ENCODE measurements around the gene KCTD2. TPM values are rescaled to one million over a fixed set of nuclear protein-coding genes. Genes with fewer than 3 reads are reported as not detected.

KCTD2 gene
- total and polyA plus RNA-seq, 2 of the 13 experiments (the other 11 are each of a cell fraction or from before 2014, with no cell fraction given): 28.3 to 32.6 TPM

DNA sequence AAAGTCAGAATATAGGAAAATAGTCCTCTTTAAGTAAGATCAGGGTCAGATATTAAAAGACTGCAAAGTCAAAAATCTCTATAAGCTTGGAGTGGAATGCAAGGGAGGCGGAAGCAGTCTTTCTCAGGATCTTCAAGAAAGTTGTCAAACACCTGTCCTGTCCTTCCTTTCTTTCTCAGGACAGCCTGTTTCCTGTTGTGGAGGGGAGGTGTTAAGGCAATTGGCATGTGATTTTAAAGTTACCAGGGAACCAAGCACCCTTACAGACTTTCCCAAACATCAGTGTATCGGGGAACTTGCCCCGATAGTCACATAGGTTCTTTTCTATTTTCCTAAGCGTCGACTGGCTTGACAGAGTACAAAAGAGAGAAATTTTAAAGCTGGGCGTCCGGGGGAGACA is 2.3 kb upstream of the KCTD2 start:
- no peaks in the 10 kb centered on the region for H3K9me3 ChIP-seq (ENCODE audit: low read length)
- H3K27me3 ChIP-seq (ENCODE audit: control insufficient read depth in 1 of 2, insufficient read depth in 2 of 2, low read length in 2 of 2): no peaks in the 10 kb centered on the region; a peak in 1 of 5 replicates
- ATAC-seq (no peak), FAIRE-seq (no peak), DNase-seq (ENCODE audit: low spot score) (no peak)
- no peak overlapping the region for H3K4me3 ChIP-seq (replicated peaks in 1 of 3; ENCODE audit: insufficient read depth in 1 of 3, low read depth in 2 of 3, low read length in 3 of 3)
- POLR2A ChIA-PET: no interaction called here
- no peak overlapping the region for H3K9ac ChIP-seq (ENCODE audit: insufficient read depth, low read depth, low read length)
- CTCF ChIA-PET (ENCODE audit: low intra/inter-chr PET ratio, low total read pairs): no interaction called here
- intact Hi-C loops (cut with micrococcal nuclease; ENCODE audit: unreplicated experiment) (loop anchor here (5.0 kb wide), 1 partner anchor 43 kb away; the partner anchor contains the start of gene SLC16A5), in situ Hi-C loops (cut with HindIII; ENCODE audit: extremely low pct_ligation_motif_present, low pct_unique_long_range_greater_than_20kb) (no loop called here)
- H2AFZ ChIP-seq (ENCODE audit: low read length): no peak overlapping the region
- H3K79me2 ChIP-seq (ENCODE audit: insufficient read depth, low read length): peaks cover 29% of the 10 kb centered on the region
- no peak overlapping the region for H3K27ac ChIP-seq (ENCODE audit: extremely low read length, insufficient read depth, low read length)
- TF ChIP-seq ZNF33B (CRISPR knock-in tag; IDR thresholded peaks at IDR 0.05): no peak
- TF ChIP-seq, protein P1, sequence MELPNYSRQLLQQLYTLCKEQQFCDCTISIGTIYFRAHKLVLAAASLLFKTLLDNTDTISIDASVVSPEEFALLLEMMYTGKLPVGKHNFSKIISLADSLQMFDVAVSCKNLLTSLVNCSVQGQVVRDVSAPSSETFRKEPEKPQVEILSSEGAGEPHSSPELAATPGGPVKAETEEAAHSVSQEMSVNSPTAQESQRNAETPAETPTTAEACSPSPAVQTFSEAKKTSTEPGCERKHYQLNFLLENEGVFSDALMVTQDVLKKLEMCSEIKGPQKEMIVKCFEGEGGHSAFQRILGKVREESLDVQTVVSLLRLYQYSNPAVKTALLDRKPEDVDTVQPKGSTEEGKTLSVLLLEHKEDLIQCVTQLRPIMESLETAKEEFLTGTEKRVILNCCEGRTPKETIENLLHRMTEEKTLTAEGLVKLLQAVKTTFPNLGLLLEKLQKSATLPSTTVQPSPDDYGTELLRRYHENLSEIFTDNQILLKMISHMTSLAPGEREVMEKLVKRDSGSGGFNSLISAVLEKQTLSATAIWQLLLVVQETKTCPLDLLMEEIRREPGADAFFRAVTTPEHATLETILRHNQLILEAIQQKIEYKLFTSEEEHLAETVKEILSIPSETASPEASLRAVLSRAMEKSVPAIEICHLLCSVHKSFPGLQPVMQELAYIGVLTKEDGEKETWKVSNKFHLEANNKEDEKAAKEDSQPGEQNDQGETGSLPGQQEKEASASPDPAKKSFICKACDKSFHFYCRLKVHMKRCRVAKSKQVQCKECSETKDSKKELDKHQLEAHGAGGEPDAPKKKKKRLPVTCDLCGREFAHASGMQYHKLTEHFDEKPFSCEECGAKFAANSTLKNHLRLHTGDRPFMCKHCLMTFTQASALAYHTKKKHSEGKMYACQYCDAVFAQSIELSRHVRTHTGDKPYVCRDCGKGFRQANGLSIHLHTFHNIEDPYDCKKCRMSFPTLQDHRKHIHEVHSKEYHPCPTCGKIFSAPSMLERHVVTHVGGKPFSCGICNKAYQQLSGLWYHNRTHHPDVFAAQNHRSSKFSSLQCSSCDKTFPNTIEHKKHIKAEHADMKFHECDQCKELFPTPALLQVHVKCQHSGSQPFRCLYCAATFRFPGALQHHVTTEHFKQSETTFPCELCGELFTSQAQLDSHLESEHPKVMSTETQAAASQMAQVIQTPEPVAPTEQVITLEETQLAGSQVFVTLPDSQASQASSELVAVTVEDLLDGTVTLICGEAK (IDR thresholded peaks at IDR 0.05): no peak
- TF ChIP-seq, protein P1 (CRISPR knock-in tag; IDR thresholded peaks at IDR 0.05): no peak
- TF ChIP-seq, protein P2, sequence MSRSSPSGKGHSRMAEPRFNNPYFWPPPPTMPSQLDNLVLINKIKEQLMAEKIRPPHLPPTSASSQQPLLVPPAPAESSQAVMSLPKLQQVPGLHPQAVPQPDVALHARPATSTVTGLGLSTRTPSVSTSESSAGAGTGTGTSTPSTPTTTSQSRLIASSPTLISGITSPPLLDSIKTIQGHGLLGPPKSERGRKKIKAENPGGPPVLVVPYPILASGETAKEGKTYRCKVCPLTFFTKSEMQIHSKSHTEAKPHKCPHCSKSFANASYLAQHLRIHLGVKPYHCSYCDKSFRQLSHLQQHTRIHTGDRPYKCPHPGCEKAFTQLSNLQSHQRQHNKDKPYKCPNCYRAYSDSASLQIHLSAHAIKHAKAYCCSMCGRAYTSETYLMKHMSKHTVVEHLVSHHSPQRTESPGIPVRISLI (CRISPR knock-in tag; IDR thresholded peaks at IDR 0.05; ENCODE audit: borderline replicate concordance): no peak
- TF ChIP-seq FOSL1 (CRISPR knock-in tag; IDR thresholded peaks at IDR 0.05; ENCODE audit: borderline replicate concordance): no peak
- TF ChIP-seq, protein P3, sequence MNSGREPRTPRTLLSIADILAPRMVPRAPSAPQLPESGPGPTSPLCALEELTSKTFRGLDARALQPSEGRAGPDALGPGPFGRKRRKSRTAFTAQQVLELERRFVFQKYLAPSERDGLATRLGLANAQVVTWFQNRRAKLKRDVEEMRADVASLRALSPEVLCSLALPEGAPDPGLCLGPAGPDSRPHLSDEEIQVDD (CRISPR knock-in tag; IDR thresholded peaks at IDR 0.05; ENCODE audit: borderline replicate concordance): no peak
- no peak for TF ChIP-seq ZZZ3 (CRISPR knock-in tag; IDR thresholded peaks at IDR 0.05; ENCODE audit: borderline replicate concordance)
- peaks cover 28% of the 10 kb centered on the region for H3K4me1 ChIP-seq (ENCODE audit: insufficient read depth, low read length)
- WGBS (ENCODE audit: low lambda C conversion rate): 99% methylated on average over 7 of the region's 7 CpGs
- H4K20me1 ChIP-seq (ENCODE audit: insufficient read depth, low read length): no peaks in the 10 kb centered on the region; the same call in 1 of the 2 replicates
- no peak overlapping the region for H3K4me2 ChIP-seq (ENCODE audit: low read depth, low read length)
- H3K36me3 ChIP-seq (replicated peaks in 1 of 2; ENCODE audit: control insufficient read depth in 1 of 2, insufficient read depth in 2 of 2, low read length in 2 of 2): peaks cover 8 to 35% of the 10 kb centered on the region in 2 experiments
- no TSS peak for BruUV-seq (replicated peaks)

All from HepG2 (cell line).